Neural progenitor cell (in vitro differentiated cells): ENCODE measurements around the gene FRRS1L.

Experiments used
- CTCF ChIP-seq: fragments of 200-600 bp; sonication (generic); IDR thresholded peaks from 2 replicates; pipeline ENCODE4 v1.5.1; 2017; ENCODE audit warnings: antibody characterized with exemption, mild to moderate bottlenecking
- EZH2 ChIP-seq: fragments of 200-600 bp; sonication (generic); IDR thresholded peaks from 2 replicates; pipeline ENCODE4 v1.6.1; 2017; ENCODE audit warnings: antibody characterized with exemption, mild to moderate bottlenecking, moderate library complexity

- TF ChIP-seq CTCF, result no peak
- no peak for TF ChIP-seq EZH2
Measured at GRCh38 chr9:109163194-109163593, 3.9 kb downstream of the FRRS1L start.
